AG04450 (cell line): ENCODE data around the gene MAD2L1. TPM values are rescaled to one million over a fixed set of nuclear protein-coding genes. Genes with fewer than 3 reads are reported as not detected.
"Not testable (repeated sequence)": the region's sequence is repeated elsewhere in the genome, so short reads cannot be mapped to it uniquely, and the experiment has no call there.

ENCODE experiments used
- CTCF ChIA-PET: fragments of 300-600, 350-600 bp; formaldehyde crosslinking; extraction: SDS; loops from one replicate; lab custom pipeline; 2022; ENCODE audit warnings: antibody characterized with exemption, inconsistent platforms; lab: Charles Lee
- POLR2A ChIA-PET: fragments of 350-600 bp; formaldehyde crosslinking; extraction: SDS; loops from one replicate; lab custom pipeline; 2021; ENCODE audit warnings: antibody characterized with exemption, inconsistent platforms; lab: Yijun Ruan, JAX
- DNase-seq: peaks from one replicate; pipeline ENCODE4 v3.0.0-alpha.2; 2011; ENCODE audit warnings: low read depth, low spot score
- H3K27ac ChIP-seq: one replicate; pipeline ENCODE4 v1.5.1; 2012; ENCODE audit warnings: low read depth, low read length, control low read depth
- H3K27me3 ChIP-seq: one replicate; pipeline ENCODE4 v1.6.0; 2012; ENCODE audit warnings: low read length; ENCODE audit not compliant: control insufficient read depth, insufficient read depth
- H3K4me3 ChIP-seq: 2 replicates; pipeline ENCODE4 v1.5.1; 2011; ENCODE audit warnings: mild to moderate bottlenecking, low read depth, low read length, control low read depth
- H3K9me3 ChIP-seq: 2 replicates; pipeline ENCODE4 v1.5.1; 2012; ENCODE audit warnings: low read length; ENCODE audit not compliant: control insufficient read depth, insufficient read depth
- polyA plus RNA-seq: library from polyadenylated mRNA; depleted of rRNA; stranded (reverse); fragments of >200 nt; gene quantifications from 2 replicates; pipeline ENCODE4 v1.2.3, GENCODE V29; 2011
- TF ChIP-seq, protein P1 (sequence below): IDR thresholded peaks from 2 replicates; pipeline ENCODE4 v1.5.1; 2011; ENCODE audit warnings: low read depth, low read length, control low read depth, inconsistent platforms

Gene MAD2L1
- polyA plus RNA-seq, 1 experiment, result 18.6 TPM

GRCh38 chr4:120078216-120078615, 11.6 kb upstream of the MAD2L1 start:
- no peak overlapping the region for H3K27ac ChIP-seq
- H3K27me3 ChIP-seq, result no peaks in the 10 kb centered on the region
- TF ChIP-seq, protein P1, sequence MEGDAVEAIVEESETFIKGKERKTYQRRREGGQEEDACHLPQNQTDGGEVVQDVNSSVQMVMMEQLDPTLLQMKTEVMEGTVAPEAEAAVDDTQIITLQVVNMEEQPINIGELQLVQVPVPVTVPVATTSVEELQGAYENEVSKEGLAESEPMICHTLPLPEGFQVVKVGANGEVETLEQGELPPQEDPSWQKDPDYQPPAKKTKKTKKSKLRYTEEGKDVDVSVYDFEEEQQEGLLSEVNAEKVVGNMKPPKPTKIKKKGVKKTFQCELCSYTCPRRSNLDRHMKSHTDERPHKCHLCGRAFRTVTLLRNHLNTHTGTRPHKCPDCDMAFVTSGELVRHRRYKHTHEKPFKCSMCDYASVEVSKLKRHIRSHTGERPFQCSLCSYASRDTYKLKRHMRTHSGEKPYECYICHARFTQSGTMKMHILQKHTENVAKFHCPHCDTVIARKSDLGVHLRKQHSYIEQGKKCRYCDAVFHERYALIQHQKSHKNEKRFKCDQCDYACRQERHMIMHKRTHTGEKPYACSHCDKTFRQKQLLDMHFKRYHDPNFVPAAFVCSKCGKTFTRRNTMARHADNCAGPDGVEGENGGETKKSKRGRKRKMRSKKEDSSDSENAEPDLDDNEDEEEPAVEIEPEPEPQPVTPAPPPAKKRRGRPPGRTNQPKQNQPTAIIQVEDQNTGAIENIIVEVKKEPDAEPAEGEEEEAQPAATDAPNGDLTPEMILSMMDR, result no peak
- DNase-seq, result no peak
- POLR2A ChIA-PET, result interaction anchor here (0.7 kb wide), 1 partner anchor 385 kb away, joined by 3 read pairs; no protein-coding TSS in a partner anchor
- CTCF ChIA-PET, result interaction anchor here (0.6 to 0.7 kb wide), 2 partner anchors 1019 to 1033 kb away, joined by 3 read pairs; no protein-coding TSS in a partner anchor
- H3K9me3 ChIP-seq, result no peaks in the 10 kb centered on the region
- H3K4me3 ChIP-seq, result no peak overlapping the region

- ChIA-PET CTCF (interaction anchor here (1.0 kb wide), 2 partner anchors 84 to 1068 kb away, joined by 3 to 6 read pairs; no protein-coding TSS in a partner anchor), POLR2A (no interaction called here)
- TF ChIP-seq, protein P1, result peak; percentile 64
- Histone ChIP-seq H3K27ac (no peak overlapping the region), H3K27me3 (no peaks in the 10 kb centered on the region), H3K9me3 (no peaks in the 10 kb centered on the region), H3K4me3 (no peak overlapping the region)
- DNase-seq, result no peak
Observed at GRCh38 chr4:120071192-120071795, 4.6 kb upstream of the MAD2L1 start.

GRCh38 chr4:120070196-120070595, 3.5 kb upstream of the MAD2L1 start:
- H3K4me3 ChIP-seq, result no peak overlapping the region
- ChIA-PET POLR2A (no interaction called here), CTCF (interaction anchor here (0.6 to 1.6 kb wide), 5 partner anchors 85 to 1069 kb away, joined by 3 to 5 read pairs (median 3); no protein-coding TSS in a partner anchor)
- no peaks in the 10 kb centered on the region for H3K27me3 ChIP-seq
- no peak overlapping the region for H3K27ac ChIP-seq
- no peaks in the 10 kb centered on the region for H3K9me3 ChIP-seq
- DNase-seq, result no peak
- TF ChIP-seq, protein P1, result no peak

DNA sequence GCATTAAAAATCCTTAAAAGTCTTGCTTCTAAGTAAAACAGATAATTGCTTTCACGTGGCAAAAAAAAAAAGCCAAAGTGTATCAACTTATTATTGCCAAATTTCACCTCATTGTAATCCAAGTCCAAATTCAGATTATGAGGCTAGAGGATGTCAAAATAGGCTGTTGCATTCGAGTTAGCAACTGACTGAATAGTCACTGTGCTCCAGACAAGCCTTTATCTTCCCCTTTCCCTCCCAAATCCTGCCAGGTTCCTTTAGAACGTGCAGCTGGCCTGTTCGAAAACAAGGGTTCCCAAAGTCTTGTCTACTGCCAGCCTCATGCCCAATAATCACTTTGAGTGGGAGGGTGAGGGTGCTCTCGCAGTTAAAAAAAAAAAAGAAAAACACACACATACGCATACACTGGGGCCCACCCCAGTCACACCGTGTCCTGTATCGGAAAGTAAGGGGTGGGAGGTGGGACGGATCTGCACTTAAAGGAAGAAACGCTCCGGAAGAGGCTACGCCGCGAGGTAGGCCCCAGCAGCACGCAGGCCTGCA, 603 bp downstream of the MAD2L1 start:
- DNase-seq, result no peak
- Histone ChIP-seq H3K27ac (peak overlapping the region; percentile 63), H3K27me3 (no peaks in the 10 kb centered on the region), H3K9me3 (no peaks in the 10 kb centered on the region), H3K4me3 (peak overlapping the region; percentile 78)
- ChIA-PET CTCF (interaction anchor here (2.0 kb wide), 1 partner anchor 10 kb away, joined by 8 read pairs; no protein-coding TSS in a partner anchor), POLR2A (no interaction called here)
- TF ChIP-seq, protein P1, result no peak

- TF ChIP-seq, protein P1, result no peak
- DNase-seq, result no peak
- Histone ChIP-seq H3K9me3 (no peaks in the 10 kb centered on the region), H3K4me3 (no peak overlapping the region), H3K27ac (no peak overlapping the region), H3K27me3 (no peaks in the 10 kb centered on the region)
- POLR2A ChIA-PET, result interaction anchor here (0.7 kb wide), 1 partner anchor 1013 kb away, joined by 3 read pairs; no protein-coding TSS in a partner anchor
- CTCF ChIA-PET, result interaction anchor here (0.6 to 2.0 kb wide), 2 partner anchors 8 to 574 kb away, joined by 3 to 8 read pairs; no protein-coding TSS in a partner anchor
Observed at GRCh38 chr4:120064887-120065286, 1.8 kb downstream of the MAD2L1 start.

GRCh38 chr4:120063711-120064110, 2.9 kb downstream of the MAD2L1 start:
- H3K4me3 ChIP-seq, H3K9me3 ChIP-seq, CTCF ChIA-PET, H3K27ac ChIP-seq, POLR2A ChIA-PET, H3K27me3 ChIP-seq, DNase-seq: not testable (repeated sequence)
